Activated CD4-positive, alpha-beta T cell treated with anti-CD3 and anti-CD28 coated beads, Interleukin-2, amount 50 U/mL, for 24 hours (primary cell): ENCODE results near the gene POLD1.
A peak's percentile ranks its signal among the peaks of the same experiment; 100 is the strongest.

Experiments used
- DNase-seq, 2 donors: peaks; one replicate each; pipeline ENCODE4 v3.0.0-alpha.2; 2020; ENCODE audit warnings: low read depth in 1 of 2, low spot score in 1 of 2

POLD1 gene

DNA sequence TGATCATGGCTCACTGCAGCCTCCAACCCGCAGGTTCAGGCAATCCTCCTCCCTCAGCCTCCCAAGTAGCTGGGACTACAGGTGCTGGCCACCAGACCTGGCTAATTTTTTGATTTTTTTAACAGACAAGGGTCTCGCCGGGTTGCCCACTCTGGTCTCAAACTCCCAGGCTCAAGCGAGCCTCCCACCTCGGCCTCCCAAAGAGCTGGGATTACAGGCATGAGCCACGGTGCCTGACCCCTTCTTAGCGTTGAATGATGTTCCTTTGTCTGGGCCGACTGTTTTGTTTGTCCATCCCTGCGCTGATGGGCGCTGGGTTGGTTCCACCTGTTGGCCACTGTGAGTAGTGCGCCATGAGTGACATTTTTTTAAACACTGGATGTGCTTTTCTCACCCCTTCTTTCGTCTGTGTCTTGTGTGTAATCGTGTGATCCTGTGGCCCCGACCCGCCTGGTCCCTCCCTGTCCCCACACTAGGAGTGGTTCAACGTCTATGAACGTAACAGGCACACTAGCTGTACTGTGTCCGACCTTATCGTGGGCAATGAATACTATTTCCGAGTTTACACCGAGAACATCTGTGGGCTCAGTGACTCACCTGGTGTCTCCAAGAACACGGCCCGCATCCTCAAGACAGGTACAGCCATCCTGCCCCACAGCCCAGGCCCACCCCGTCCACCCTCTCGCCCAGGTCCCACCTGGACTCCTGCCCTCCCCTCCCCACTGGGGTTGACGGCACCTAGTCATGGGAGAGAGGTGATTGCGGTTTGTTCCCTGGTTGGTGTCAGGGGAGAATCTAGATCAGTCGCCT is 77.1 kb downstream of the POLD1 start:
- peak in 1 of 2 donors; percentile 52 for DNase-seq

DNA sequence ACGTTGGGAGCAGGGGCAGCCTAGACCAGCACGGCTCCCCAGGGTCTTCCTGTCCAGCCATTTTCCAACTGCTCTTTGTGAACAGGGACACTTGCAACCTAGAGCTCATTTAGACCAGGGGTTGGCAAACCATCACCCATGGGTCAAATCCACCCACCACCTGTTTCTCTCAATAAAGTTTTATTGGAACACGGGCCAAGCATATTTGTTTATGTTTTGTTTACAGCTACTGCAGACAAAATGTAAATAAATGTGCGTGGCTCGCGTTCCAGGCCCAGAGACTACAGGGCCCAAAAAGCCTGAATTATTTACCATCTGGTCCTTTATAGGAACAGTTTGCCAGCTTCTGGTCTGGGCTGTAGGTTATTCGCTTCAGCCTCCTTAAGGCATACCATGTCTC is 78.8 kb downstream of the POLD1 start:
- no peak for DNase-seq

DNA sequence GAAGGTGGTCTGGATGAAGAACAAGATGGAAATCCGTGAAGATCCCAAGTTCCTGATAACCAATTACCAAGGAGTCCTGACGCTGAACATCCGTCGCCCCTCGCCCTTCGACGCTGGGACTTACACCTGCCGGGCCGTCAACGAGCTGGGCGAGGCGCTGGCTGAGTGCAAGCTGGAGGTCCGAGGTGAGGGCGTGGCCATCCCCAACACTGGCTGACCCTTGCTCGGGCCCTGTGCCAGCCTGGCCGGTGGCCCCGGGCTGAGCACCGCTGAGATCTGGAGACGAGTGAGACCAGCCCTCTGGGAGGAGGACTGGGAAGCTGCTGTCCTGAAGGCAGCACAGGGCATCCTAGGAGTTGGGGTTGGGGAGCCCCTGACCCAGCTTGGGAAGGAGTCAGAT is 80.2 kb downstream of the POLD1 start:
- no peak for DNase-seq

DNA sequence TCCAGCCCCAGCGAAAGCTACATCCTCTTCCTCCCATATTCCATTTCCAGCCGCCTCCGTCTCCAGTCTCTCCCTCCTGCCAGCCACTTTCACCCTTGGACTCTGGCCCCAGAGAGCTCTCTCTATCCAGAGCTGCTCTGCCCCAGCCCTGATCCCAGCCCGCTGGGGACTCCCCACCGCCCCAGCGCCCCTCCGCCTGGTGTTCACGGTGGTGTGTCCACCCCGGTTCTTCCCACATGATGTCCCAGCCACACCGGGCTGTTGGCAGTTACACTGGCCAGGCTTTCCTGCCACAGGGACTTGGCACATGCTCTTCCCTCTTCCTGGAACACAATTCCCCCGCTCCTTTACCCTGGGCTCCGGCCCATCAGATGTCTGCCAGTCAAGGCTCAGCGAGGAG is 80.9 kb downstream of the POLD1 start:
- DNase-seq, result no peak

DNA sequence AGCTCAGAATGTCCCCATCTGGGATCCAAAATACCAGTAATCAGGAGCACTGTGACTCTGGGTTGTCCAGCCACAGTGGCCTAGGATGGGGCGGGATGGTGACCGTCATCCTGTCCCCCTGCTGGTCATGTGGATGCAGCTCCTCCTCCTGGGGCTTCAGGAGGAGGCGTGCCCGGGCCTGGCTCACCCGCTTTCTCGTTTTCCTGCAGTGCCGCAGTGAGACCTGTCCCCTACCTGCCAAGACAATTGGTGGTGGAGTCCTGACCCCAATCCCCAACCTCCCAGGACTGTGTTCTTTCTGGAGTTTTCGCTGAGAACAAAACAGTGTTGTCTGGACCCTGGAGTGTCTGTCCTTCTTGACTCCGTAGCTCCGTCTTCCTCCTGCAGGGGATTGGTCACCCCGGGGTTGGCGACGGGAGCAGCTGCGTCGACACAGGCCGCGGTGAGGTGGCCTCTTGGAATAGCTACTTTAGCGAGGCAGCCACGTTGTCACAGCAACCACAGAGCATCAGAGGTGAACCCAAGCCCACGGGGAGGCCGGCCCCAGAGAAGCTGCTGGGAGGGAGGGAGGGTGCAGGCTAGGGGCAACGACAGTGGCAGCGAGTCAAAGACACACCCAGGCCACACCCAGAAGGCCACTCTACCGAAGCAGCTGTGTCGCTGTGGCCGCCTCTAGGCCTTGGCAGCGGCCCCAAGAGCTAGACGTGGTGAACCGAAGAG is 82.0 kb downstream of the POLD1 start:
- no peak for DNase-seq

DNA sequence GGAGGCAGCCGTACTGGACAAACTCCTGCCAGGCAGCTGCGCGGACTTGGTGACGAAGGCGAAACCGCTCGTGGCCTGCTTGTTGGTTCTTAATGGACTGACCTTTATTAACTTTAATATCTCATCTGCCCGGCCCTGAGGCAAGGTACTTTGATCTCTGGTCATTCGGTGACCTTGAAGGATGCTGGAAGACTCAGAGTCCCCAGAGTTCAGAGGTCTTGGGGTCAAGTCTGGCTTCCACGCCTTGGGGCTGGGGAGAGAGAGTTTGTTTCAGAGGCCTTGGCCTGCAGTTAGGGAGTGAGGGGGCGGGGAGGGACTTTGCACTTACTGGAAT is 82.5 kb downstream of the POLD1 start:
- no peak for DNase-seq

DNA sequence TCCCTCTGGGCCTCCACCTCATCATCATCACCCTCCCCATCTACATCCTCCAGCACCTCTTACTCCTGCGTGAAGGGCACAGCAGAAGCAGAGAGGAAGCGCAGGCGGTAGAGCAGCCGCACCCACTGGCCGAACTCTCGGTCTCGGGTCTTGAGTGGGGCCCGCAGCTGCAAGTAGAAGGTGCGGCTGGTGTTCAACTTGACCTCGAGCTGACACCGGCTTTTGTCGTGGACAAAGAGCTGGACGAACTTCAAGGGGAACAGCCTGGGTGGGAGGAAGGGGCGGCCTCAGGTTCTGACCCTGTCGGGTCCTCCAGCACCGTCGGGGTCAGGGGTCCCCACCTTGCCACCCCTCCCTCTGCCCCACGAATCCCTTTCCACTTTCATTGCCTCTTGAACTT is 83.4 kb downstream of the POLD1 start:
- DNase-seq, result no peak
